Subcutaneous adipose tissue (tissue), 4 donors: ENCODE results near the gene STIM1. TPM values are rescaled to one million over a fixed set of nuclear protein-coding genes. Genes with fewer than 3 reads are reported as not detected.

Experiments used
- CTCF ChIP-seq: fragments of 450-650 bp; IDR thresholded peaks from one replicate; pipeline ENCODE4 v1.5.1; 2016; ENCODE audit warnings: low read depth, mild to moderate bottlenecking, control low read depth, antibody characterized with exemption, moderate library complexity
- total RNA-seq, 4 donors: library from RNA; depleted of rRNA; stranded (reverse); fragments of >200 nt; gene quantifications; one replicate each; pipeline ENCODE4 v1.1.0, GENCODE V29; 2016

STIM1 gene
- total RNA-seq, 4 donors from 2014 or later, result 39.5 to 64.8 (median 43.3) TPM

GRCh38 chr11:3955299-3955665 lies 99.8 kb downstream of the STIM1 start:
- TF ChIP-seq CTCF, result no peak

- no peak for TF ChIP-seq CTCF
These were observed 100.6 kb downstream of the STIM1 start for GRCh38 chr11:3956038-3956437.

- TF ChIP-seq CTCF, result no peak
These were observed 101.3 kb downstream of the STIM1 start for GRCh38 chr11:3956748-3957147.

GRCh38 chr11:3957437-3957836 lies 102.0 kb downstream of the STIM1 start:
- no peak for TF ChIP-seq CTCF

- no peak for TF ChIP-seq CTCF
These were observed 102.8 kb downstream of the STIM1 start for GRCh38 chr11:3958281-3958680.

- TF ChIP-seq CTCF, result no peak
These were observed 103.8 kb downstream of the STIM1 start for GRCh38 chr11:3959015-3959902.

GRCh38 chr11:3959903-3960265 lies 104.4 kb downstream of the STIM1 start:
- no peak for TF ChIP-seq CTCF
